SK-N-SH treated with all-trans-retinoic acid at 6 μM for 48 hours (cell line): ENCODE measurements around the gene ITGB1BP1.

Source experiments
- ATAC-seq: fragments of 200-7000 bp; cut with Tn5 transposase; 3 replicates; pipeline ENCODE4 v1.9.1; 2020; ENCODE audit warnings: mild to moderate bottlenecking, moderate library complexity
- ARNTL ChIP-seq: fragments of 450-650 bp; formaldehyde crosslinking; IDR thresholded peaks from 2 replicates; pipeline ENCODE4 v1.5.0; 2020; ENCODE audit warnings: low read depth, mild to moderate bottlenecking, moderate library complexity, borderline replicate concordance
- BACH2 ChIP-seq: fragments of 250-450 bp; sonication (Bioruptor Pico); IDR thresholded peaks from 2 replicates; pipeline ENCODE4 v1.9.0; 2021; ENCODE audit warnings: mild to moderate bottlenecking, borderline replicate concordance
- CREB5 ChIP-seq: fragments of 250-450 bp; sonication (Bioruptor Pico); IDR thresholded peaks from 2 replicates; pipeline ENCODE4 v1.5.1; 2020; ENCODE audit warnings: low read depth, mild to moderate bottlenecking, moderate library complexity
- CSDC2 ChIP-seq: fragments of 250-450 bp; sonication (Bioruptor Pico); IDR thresholded peaks from 2 replicates; pipeline ENCODE4 v1.5.0; 2020; ENCODE audit warnings: mild to moderate bottlenecking, moderate library complexity
- CSRNP3 ChIP-seq: fragments of 250-450 bp; sonication (Bioruptor Pico); IDR thresholded peaks from 2 replicates; pipeline ENCODE4 v1.5.1; 2021; ENCODE audit warnings: mild to moderate bottlenecking, moderate library complexity
- ESRRG ChIP-seq: fragments of 250-450 bp; sonication (Bioruptor Pico); IDR thresholded peaks from 2 replicates; pipeline ENCODE4 v1.6.1; 2021; ENCODE audit warnings: mild to moderate bottlenecking
- GLIS3 ChIP-seq: fragments of 250-450 bp; sonication (Bioruptor Pico); IDR thresholded peaks from 2 replicates; pipeline ENCODE4 v1.5.0; 2020; ENCODE audit warnings: mild to moderate bottlenecking, moderate library complexity
- ISL1 ChIP-seq: fragments of 250-450 bp; sonication (Bioruptor Pico); IDR thresholded peaks from 2 replicates; pipeline ENCODE4 v2.1.2; 2022; ENCODE audit warnings: mild to moderate bottlenecking, moderate library complexity
- OSR1 ChIP-seq: fragments of 250-450 bp; sonication (Bioruptor Pico); IDR thresholded peaks from 2 replicates; pipeline ENCODE4 v1.8.0; 2022; ENCODE audit warnings: moderate library complexity, mild to moderate bottlenecking, inconsistent platforms
- POU6F1 ChIP-seq: fragments of 250-450 bp; sonication (Bioruptor Pico); IDR thresholded peaks from 2 replicates; pipeline ENCODE4 v1.8.0; 2021; ENCODE audit warnings: low read depth, mild to moderate bottlenecking, moderate library complexity, borderline replicate concordance
- PPARA ChIP-seq: fragments of 250-450 bp; sonication (Bioruptor Pico); IDR thresholded peaks from 2 replicates; pipeline ENCODE4 v1.5.0; 2020; ENCODE audit warnings: mild to moderate bottlenecking, borderline replicate concordance
- RARB ChIP-seq: fragments of 250-450 bp; sonication (Bioruptor Pico); IDR thresholded peaks from 2 replicates; pipeline ENCODE4 v1.8.0; 2021; ENCODE audit warnings: mild to moderate bottlenecking, moderate library complexity
- TCF4 ChIP-seq: fragments of 250-450 bp; sonication (Bioruptor Pico); IDR thresholded peaks from 2 replicates; pipeline ENCODE4 v1.8.0; 2021; ENCODE audit warnings: mild to moderate bottlenecking, moderate library complexity, borderline replicate concordance
- TOX ChIP-seq: fragments of 250-450 bp; sonication (Bioruptor Pico); IDR thresholded peaks from 2 replicates; pipeline ENCODE4 v1.8.0; 2021; ENCODE audit warnings: mild to moderate bottlenecking, moderate library complexity, borderline replicate concordance
- ZC3H10 ChIP-seq: fragments of 250-450 bp; sonication (Bioruptor Pico); IDR thresholded peaks from 2 replicates; pipeline ENCODE4 v1.5.1; 2021; ENCODE audit warnings: mild to moderate bottlenecking, moderate library complexity
- ZFP3 ChIP-seq: fragments of 250-450 bp; sonication (Bioruptor Pico); IDR thresholded peaks from 2 replicates; pipeline ENCODE4 v1.5.0; 2020; ENCODE audit warnings: mild to moderate bottlenecking, moderate library complexity
- ZFP30 ChIP-seq: fragments of 450-650 bp; formaldehyde crosslinking; IDR thresholded peaks from 2 replicates; pipeline ENCODE4 v1.5.0; 2022; ENCODE audit warnings: mild to moderate bottlenecking, moderate library complexity
- ZNF565 ChIP-seq: fragments of 450-650 bp; formaldehyde crosslinking; conservative IDR thresholded peaks from 2 replicates; pipeline ENCODE4 v1.5.0; 2020; ENCODE audit warnings: low read depth, mild to moderate bottlenecking, moderate library complexity
- ZNF70 ChIP-seq: fragments of 450-650 bp; formaldehyde crosslinking; IDR thresholded peaks from 2 replicates; pipeline ENCODE4 v1.5.0; 2020; ENCODE audit warnings: mild to moderate bottlenecking, moderate library complexity
- ZNF8 ChIP-seq: fragments of 450-650 bp; formaldehyde crosslinking; IDR thresholded peaks from 2 replicates; pipeline ENCODE4 v1.5.0; 2020; ENCODE audit warnings: mild to moderate bottlenecking, moderate library complexity
- TF ChIP-seq, protein P1 (sequence below): fragments of 250-450 bp; sonication (Bioruptor Pico); IDR thresholded peaks from 2 replicates; pipeline ENCODE4 v1.8.0; 2020; ENCODE audit warnings: mild to moderate bottlenecking, moderate library complexity, borderline replicate concordance
- TF ChIP-seq, protein P2 (sequence below): fragments of 250-450 bp; sonication (Bioruptor Pico); IDR thresholded peaks from 2 replicates; pipeline ENCODE4 v1.5.0; 2020; ENCODE audit warnings: mild to moderate bottlenecking, moderate library complexity

ITGB1BP1 gene

GRCh38 chr2:9461079-9461478 is 37.8 kb upstream of the ITGB1BP1 start:
- TF ChIP-seq ARNTL (CRISPR knock-in tag): no peak
- no peak for TF ChIP-seq TCF4 (CRISPR knock-in tag)
- ATAC-seq: no peak

- ATAC-seq: no peak
- no peak for TF ChIP-seq ESRRG
- no peak for TF ChIP-seq ZNF565 (CRISPR knock-in tag)
- no peak for TF ChIP-seq ZC3H10 (CRISPR knock-in tag)
- TF ChIP-seq ZFP3 (CRISPR knock-in tag): no peak
- no peak for TF ChIP-seq PPARA (CRISPR knock-in tag)
- TF ChIP-seq, protein P1, sequence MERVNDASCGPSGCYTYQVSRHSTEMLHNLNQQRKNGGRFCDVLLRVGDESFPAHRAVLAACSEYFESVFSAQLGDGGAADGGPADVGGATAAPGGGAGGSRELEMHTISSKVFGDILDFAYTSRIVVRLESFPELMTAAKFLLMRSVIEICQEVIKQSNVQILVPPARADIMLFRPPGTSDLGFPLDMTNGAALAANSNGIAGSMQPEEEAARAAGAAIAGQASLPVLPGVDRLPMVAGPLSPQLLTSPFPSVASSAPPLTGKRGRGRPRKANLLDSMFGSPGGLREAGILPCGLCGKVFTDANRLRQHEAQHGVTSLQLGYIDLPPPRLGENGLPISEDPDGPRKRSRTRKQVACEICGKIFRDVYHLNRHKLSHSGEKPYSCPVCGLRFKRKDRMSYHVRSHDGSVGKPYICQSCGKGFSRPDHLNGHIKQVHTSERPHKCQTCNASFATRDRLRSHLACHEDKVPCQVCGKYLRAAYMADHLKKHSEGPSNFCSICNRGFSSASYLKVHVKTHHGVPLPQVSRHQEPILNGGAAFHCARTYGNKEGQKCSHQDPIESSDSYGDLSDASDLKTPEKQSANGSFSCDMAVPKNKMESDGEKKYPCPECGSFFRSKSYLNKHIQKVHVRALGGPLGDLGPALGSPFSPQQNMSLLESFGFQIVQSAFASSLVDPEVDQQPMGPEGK (CRISPR knock-in tag): no peak
- no peak for TF ChIP-seq CSRNP3 (CRISPR knock-in tag)
- TF ChIP-seq ZFP30 (CRISPR knock-in tag): no peak
- TF ChIP-seq POU6F1 (CRISPR knock-in tag): no peak
- no peak for TF ChIP-seq OSR1 (CRISPR knock-in tag)
- TF ChIP-seq BACH2: no peak
- TF ChIP-seq ZNF70 (CRISPR knock-in tag): no peak
- no peak for TF ChIP-seq CREB5 (CRISPR knock-in tag)
- no peak for TF ChIP-seq ISL1
- no peak for TF ChIP-seq ARNTL (CRISPR knock-in tag)
- TF ChIP-seq RARB (CRISPR knock-in tag): no peak
- TF ChIP-seq GLIS3 (CRISPR knock-in tag): no peak
- TF ChIP-seq, protein P2, sequence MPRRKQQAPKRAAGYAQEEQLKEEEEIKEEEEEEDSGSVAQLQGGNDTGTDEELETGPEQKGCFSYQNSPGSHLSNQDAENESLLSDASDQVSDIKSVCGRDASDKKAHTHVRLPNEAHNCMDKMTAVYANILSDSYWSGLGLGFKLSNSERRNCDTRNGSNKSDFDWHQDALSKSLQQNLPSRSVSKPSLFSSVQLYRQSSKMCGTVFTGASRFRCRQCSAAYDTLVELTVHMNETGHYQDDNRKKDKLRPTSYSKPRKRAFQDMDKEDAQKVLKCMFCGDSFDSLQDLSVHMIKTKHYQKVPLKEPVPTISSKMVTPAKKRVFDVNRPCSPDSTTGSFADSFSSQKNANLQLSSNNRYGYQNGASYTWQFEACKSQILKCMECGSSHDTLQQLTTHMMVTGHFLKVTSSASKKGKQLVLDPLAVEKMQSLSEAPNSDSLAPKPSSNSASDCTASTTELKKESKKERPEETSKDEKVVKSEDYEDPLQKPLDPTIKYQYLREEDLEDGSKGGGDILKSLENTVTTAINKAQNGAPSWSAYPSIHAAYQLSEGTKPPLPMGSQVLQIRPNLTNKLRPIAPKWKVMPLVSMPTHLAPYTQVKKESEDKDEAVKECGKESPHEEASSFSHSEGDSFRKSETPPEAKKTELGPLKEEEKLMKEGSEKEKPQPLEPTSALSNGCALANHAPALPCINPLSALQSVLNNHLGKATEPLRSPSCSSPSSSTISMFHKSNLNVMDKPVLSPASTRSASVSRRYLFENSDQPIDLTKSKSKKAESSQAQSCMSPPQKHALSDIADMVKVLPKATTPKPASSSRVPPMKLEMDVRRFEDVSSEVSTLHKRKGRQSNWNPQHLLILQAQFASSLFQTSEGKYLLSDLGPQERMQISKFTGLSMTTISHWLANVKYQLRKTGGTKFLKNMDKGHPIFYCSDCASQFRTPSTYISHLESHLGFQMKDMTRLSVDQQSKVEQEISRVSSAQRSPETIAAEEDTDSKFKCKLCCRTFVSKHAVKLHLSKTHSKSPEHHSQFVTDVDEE: no peak
- no peak for TF ChIP-seq CSDC2
Observed at GRCh38 chr2:9460441-9461017, 37.2 kb upstream of the ITGB1BP1 start.

GRCh38 chr2:9451231-9451630 is 27.9 kb upstream of the ITGB1BP1 start:
- no peak for TF ChIP-seq BACH2
- no peak for TF ChIP-seq PPARA (CRISPR knock-in tag)
- TF ChIP-seq TOX (CRISPR knock-in tag): no peak
- no peak for TF ChIP-seq ZNF8 (CRISPR knock-in tag)
- no peak for TF ChIP-seq ZC3H10 (CRISPR knock-in tag)
- TF ChIP-seq ZNF565 (CRISPR knock-in tag): no peak
- TF ChIP-seq, protein P2: no peak
- no peak for ATAC-seq
